ENCODE results near the gene FANCB.

Gene FANCB

GRCh38 chrX:14872851-14873675 is at the start of gene FANCB, which contains the start of gene MOSPD2:
FANCB (minus strand) TSS chrX:14873069; CDS start chrX:14865510, 7,559 bp downstream.
MOSPD2 (plus strand) TSS chrX:14873421; CDS start chrX:14873529, 108 bp downstream.
- DNase-seq (ENCODE audit: insufficient read length, low spot score) (peak; percentile 40), FAIRE-seq (no peak)
- TF ChIP-seq POLR2A (IDR thresholded peaks at IDR 0.05; ENCODE audit: low read depth, low read length), result peak; percentile 73

DNA sequence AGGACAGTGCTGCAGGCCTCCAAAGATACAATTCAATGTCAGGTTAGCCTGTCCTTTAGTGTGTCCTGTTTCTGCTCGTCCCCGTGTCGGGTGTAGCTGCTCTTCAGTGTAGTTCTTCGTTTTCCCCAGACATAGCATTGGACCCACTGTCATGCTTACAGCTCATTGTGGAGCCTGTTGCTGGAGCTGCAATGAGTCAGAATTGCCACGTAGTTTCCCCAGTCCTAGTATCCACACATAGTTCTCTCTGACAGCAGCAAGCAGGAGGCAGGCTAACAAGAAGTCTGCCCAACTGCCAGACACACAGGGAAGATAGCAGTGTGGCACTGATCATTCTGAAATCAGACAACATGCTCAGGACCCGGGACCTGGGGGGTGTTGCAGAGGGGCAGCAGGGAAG is 49.6 kb upstream of the FANCB start:
- TF ChIP-seq POLR2A (IDR thresholded peaks at IDR 0.05; ENCODE audit: low read depth, low read length), result no peak
- FAIRE-seq (no peak), DNase-seq (ENCODE audit: insufficient read length, low spot score) (no peak)

GRCh38 chrX:14920196-14920595 is 47.3 kb upstream of the FANCB start:
- no peak for TF ChIP-seq POLR2A (IDR thresholded peaks at IDR 0.05; ENCODE audit: low read depth, low read length)
- FAIRE-seq, result no peak

GRCh38 chrX:14919407-14919806 is 46.5 kb upstream of the FANCB start:
- DNase-seq (ENCODE audit: insufficient read length, low spot score) (no peak), FAIRE-seq (no peak)
- no peak for TF ChIP-seq POLR2A (IDR thresholded peaks at IDR 0.05; ENCODE audit: low read depth, low read length)

More at GRCh38 chrX:14920196-14920595, 47.3 kb upstream of the FANCB start:
- no peak for DNase-seq (ENCODE audit: insufficient read length, low spot score)

DNA sequence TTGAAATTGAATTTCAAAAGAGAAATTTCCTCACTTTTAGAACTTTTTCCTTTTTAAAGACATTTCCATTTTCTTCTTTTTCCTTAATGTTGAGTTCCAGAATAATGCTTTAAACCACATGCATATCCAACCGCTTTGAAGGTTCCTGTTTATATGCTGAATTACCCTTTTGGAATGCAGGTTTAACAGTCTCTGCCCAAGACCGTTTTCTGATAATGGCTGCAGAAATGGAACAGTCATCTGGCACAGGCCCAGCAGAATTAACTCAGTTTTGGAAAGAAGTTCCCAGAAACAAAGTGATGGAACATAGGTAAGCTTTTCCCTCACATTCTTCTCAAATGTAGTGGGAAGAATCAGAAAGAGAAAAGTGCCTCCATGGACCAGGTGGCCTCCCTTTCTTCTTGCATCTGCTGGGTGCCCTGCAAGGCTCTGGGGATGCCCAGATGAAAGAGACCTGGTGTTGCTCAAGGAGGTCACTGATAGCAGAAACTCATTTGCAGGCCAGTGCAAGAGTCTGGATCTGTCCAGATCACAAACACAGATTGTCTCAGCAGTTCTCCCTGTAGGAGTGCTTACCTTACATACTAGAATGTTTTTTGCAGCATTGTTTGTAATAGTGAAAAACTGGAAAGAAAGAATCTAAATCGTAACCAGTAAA is 43.3 kb upstream of the FANCB start:
- no peak for TF ChIP-seq POLR2A (IDR thresholded peaks at IDR 0.05; ENCODE audit: low read depth, low read length)
- no peak for DNase-seq (ENCODE audit: insufficient read length, low spot score)
- no peak for FAIRE-seq

DNA sequence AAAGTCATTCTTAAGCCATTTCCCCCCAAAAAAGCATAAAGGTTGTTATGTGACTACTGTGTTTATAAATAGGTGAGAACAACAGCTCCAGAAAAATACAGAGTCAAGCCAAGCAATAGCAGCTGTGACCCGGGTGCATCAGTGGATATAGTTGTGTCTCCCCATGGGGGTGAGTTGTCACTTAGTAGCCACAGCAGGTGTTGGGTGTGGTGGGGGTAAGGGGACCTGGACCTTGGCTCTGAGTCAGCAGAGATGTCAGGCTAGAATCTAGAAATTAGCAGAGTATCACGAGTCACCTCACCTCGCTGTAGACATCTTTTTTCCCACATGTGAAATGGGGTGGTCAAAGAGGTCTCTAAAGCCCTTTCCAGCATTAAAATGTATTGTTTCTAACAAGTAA is 42.7 kb upstream of the FANCB start:
- no peak for TF ChIP-seq POLR2A (IDR thresholded peaks at IDR 0.05; ENCODE audit: low read depth, low read length)
- no peak for FAIRE-seq
- no peak for DNase-seq (ENCODE audit: insufficient read length, low spot score)

DNA sequence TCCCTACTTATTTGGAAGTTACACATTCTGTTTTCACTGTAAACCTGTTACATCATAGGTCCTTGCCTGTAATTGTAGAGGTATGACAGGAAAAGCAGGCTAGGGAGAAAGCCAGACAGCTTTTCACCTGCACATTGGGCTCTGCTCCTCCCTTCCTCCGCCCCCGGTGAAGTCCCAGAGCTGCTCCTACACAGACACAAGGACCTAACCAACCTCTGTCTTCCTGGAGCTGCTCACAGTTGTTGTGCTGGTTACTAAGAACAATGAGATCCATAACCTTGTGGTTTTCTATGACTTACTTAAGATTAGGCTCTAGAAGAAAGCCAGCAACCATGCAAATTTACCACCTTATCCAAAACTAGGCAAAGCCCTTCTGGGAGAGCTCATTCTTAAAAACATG is 40.4 kb upstream of the FANCB start:
- no peak for FAIRE-seq
- DNase-seq (ENCODE audit: insufficient read length, low spot score), result no peak
- no peak for TF ChIP-seq POLR2A (IDR thresholded peaks at IDR 0.05; ENCODE audit: low read depth, low read length)

- no peak for TF ChIP-seq POLR2A (IDR thresholded peaks at IDR 0.05; ENCODE audit: low read depth, low read length)
- no peak for DNase-seq (ENCODE audit: insufficient read length, low spot score)
- no peak for FAIRE-seq
These were observed 31.0 kb upstream of the FANCB start for GRCh38 chrX:14903891-14904290.

DNA sequence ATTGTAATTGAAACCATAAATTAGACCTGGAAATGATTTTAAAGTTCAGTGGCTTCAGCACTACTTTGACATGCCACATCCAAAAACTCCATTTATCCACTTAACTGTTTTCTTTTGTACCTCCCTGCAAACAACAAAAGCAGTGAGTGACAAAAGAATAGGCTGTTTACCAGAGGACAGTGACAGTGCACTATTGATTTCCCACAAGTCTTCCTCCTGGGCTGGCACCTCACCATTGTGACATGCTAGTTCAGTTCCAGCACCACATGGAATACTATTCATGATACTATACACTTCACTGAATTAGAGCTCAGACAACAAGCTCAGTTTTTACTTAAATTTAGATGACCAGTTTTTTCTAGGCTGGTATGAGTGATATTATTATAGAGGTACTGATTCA is 29.7 kb upstream of the FANCB start:
- TF ChIP-seq POLR2A (IDR thresholded peaks at IDR 0.05; ENCODE audit: low read depth, low read length), result no peak
- FAIRE-seq (no peak), DNase-seq (ENCODE audit: insufficient read length, low spot score) (no peak)

GRCh38 chrX:14899607-14900006 is 26.7 kb upstream of the FANCB start:
- no peak for TF ChIP-seq POLR2A (IDR thresholded peaks at IDR 0.05; ENCODE audit: low read depth, low read length)
- FAIRE-seq (no peak), DNase-seq (ENCODE audit: insufficient read length, low spot score) (peak; percentile 1)

DNA sequence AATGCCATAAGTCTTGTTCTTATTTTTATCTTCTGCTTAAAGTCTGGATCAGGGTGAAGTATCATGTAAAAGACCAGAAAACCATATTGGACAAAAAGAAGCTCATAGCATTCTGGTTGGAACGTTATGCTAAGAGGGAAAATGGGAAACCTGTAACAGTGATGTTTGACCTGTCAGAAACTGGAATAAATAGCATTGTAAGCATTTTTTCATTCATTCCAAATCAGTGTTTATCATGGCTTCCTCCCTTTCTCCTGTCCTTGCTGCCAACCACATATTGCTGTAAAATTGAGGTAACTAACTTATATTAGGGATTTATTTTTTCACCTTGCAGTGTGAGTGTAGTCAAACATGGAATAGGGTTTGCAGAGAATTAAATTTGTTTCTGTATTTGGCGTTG is 24.2 kb upstream of the FANCB start:
- DNase-seq (ENCODE audit: insufficient read length, low spot score), result no peak
- FAIRE-seq, result no peak
- TF ChIP-seq POLR2A (IDR thresholded peaks at IDR 0.05; ENCODE audit: low read depth, low read length), result no peak

DNA sequence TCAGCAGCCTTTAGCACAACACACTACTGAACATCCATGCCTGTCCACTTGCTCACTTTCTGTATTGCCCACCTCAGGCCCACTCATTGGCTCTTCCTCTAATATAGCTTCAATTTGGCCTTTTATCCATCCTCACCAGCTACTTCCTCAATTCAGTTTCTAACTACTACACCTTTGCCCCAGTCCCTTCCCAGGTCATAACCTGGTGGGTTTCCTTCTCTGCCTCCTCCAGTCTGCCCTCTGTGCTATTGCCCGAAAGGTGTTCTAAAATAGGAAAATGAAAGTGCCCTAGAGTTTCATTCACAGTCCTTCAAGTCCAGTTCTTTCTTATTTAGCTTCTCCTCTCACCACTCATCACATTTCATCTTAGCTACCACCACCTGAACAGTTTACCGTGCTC is 23.4 kb upstream of the FANCB start:
- FAIRE-seq (no peak), DNase-seq (ENCODE audit: insufficient read length, low spot score) (no peak)
- no peak for TF ChIP-seq POLR2A (IDR thresholded peaks at IDR 0.05; ENCODE audit: low read depth, low read length)

- no peak for DNase-seq (ENCODE audit: insufficient read length, low spot score)
- FAIRE-seq, result no peak
- TF ChIP-seq POLR2A (IDR thresholded peaks at IDR 0.05; ENCODE audit: low read depth, low read length), result no peak
These were observed 13.4 kb upstream of the FANCB start for GRCh38 chrX:14886252-14886651.

- no peak for DNase-seq (ENCODE audit: insufficient read length, low spot score)
- TF ChIP-seq POLR2A (IDR thresholded peaks at IDR 0.05; ENCODE audit: low read depth, low read length), result no peak
- no peak for FAIRE-seq
These were observed 11.8 kb upstream of the FANCB start for GRCh38 chrX:14884714-14885113.

- no peak for FAIRE-seq
- no peak for DNase-seq (ENCODE audit: insufficient read length, low spot score)
- no peak for TF ChIP-seq POLR2A (IDR thresholded peaks at IDR 0.05; ENCODE audit: low read depth, low read length)
These were observed 11.0 kb upstream of the FANCB start for GRCh38 chrX:14883826-14884225.

All from H54 (cell line).